Panc1 (cell line): ENCODE data around the gene MYLK. TPM values are rescaled to one million over a fixed set of nuclear protein-coding genes. Genes with fewer than 3 reads are reported as not detected.

Experiments
- ATAC-seq: fragments of 200-7000 bp; cut with Tn5 transposase; 2 replicates; pipeline ENCODE4 v1.9.1; 2020; ENCODE audit warnings: mild to moderate bottlenecking, moderate library complexity
- BruUV-seq: library from RNA; stranded (reverse); fragments of 400-500 nt; replicated peaks from 2 replicates; lab custom pipeline; 2021; lab: Mats Ljungman, UMichigan
- CTCF ChIA-PET: fragments of 300-600 bp; sonication (Branson Sonifier 250); formaldehyde crosslinking; loops from one replicate; lab custom pipeline; 2022; ENCODE audit warnings: antibody characterized with exemption; lab: Charles Lee
- POLR2A ChIA-PET: fragments of 300-600 bp; sonication (Branson Sonifier 250); formaldehyde crosslinking; loops from one replicate; lab custom pipeline; 2022; ENCODE audit warnings: antibody characterized with exemption; lab: Charles Lee
- DNase-seq: peaks from one replicate; pipeline ENCODE4 v3.0.0-alpha.2; 2010; ENCODE audit warnings: low read depth, low spot score
- H3K27ac ChIP-seq: 2 replicates; pipeline ENCODE4 v1.5.1; 2011; ENCODE audit warnings: mild to moderate bottlenecking, low read length, inconsistent platforms
- H3K27me3 ChIP-seq: fragments of 200-500 bp; sonication (Bioruptor generic); 2 replicates; pipeline ENCODE4 v1.6.0; 2014; ENCODE audit warnings: low read length, inconsistent platforms; ENCODE audit not compliant: control insufficient read depth, insufficient read depth
- H3K36me3 ChIP-seq: fragments of 200-500 bp; sonication (Bioruptor generic); 2 replicates; pipeline ENCODE4 v1.5.1; 2014; ENCODE audit warnings: inconsistent platforms, mild to moderate bottlenecking, low read length, moderate library complexity; ENCODE audit not compliant: control insufficient read depth, insufficient read depth
- H3K4me1 ChIP-seq: 2 replicates; pipeline ENCODE4 v1.5.1; 2011; ENCODE audit warnings: inconsistent platforms, mild to moderate bottlenecking, low read length, moderate library complexity; ENCODE audit not compliant: control insufficient read depth, insufficient read depth
- H3K4me3 ChIP-seq, 2 experiments: 2 replicates each; pipeline ENCODE4 v1.5.1; 2011 to 2012; ENCODE audit warnings: low read depth in 2 of 2, low read length in 2 of 2, mild to moderate bottlenecking in 2 of 2, inconsistent platforms in 1 of 2, moderate library complexity in 1 of 2
- H3K9me3 ChIP-seq: fragments of 200-500 bp; sonication (Bioruptor generic); 2 replicates; pipeline ENCODE4 v1.5.1; 2014; ENCODE audit warnings: low read depth, mild to moderate bottlenecking, inconsistent platforms, low read length, moderate library complexity; ENCODE audit not compliant: control insufficient read depth, insufficient read depth
- POLR2AphosphoS5 ChIP-seq: IDR thresholded peaks from 2 replicates; pipeline ENCODE4 v1.6.1; 2012; ENCODE audit warnings: mild to moderate bottlenecking, low read depth, low read length, moderate library complexity
- SIN3A ChIP-seq: IDR thresholded peaks from 2 replicates; pipeline ENCODE4 v1.6.1; 2012; ENCODE audit warnings: low read depth, mild to moderate bottlenecking, low read length, moderate library complexity, borderline replicate concordance; ENCODE audit not compliant: insufficient read depth
- TCF7L2 ChIP-seq: IDR thresholded peaks from 2 replicates; pipeline ENCODE4 v1.6.1; 2011; ENCODE audit warnings: mild to moderate bottlenecking, low read depth, low read length, inconsistent platforms
- in situ Hi-C: cut with HindIII; loops from 2 replicates; pipeline ENCODE4 v1.10.0; 2016; ENCODE audit warnings: low sequenced_read_pairs, low pct_unique_long_range_greater_than_20kb
- intact Hi-C: fragments of 100-400 bp; cut with micrococcal nuclease; formaldehyde crosslinking; loops from one replicate; pipeline ENCODE4 v1.10.0; 2022; ENCODE audit not compliant: unreplicated experiment
- total RNA-seq: library from RNA; stranded (reverse); gene quantifications from one replicate; pipeline ENCODE4 v1.2.1, GENCODE V29; 2021; ENCODE audit not compliant: unreplicated experiment
- TF ChIP-seq, protein P1 (sequence below): fragments of 450-650 bp; IDR thresholded peaks from 2 replicates; pipeline ENCODE4 v1.5.1; 2017; ENCODE audit warnings: mild to moderate bottlenecking
- TF ChIP-seq, protein P2 (sequence below), 2 experiments: IDR thresholded peaks; 2 replicates each; pipeline ENCODE4 v1.6.1; 2011 to 2012; ENCODE audit warnings: low read depth in 2 of 2, control low read depth in 1 of 2, low read length in 1 of 2, mild to moderate bottlenecking in 1 of 2, moderate library complexity in 1 of 2; ENCODE audit not compliant: insufficient read depth in 1 of 2

The MYLK gene
- total RNA-seq, 1 experiment from 2014 or later: 29.7 TPM

DNA sequence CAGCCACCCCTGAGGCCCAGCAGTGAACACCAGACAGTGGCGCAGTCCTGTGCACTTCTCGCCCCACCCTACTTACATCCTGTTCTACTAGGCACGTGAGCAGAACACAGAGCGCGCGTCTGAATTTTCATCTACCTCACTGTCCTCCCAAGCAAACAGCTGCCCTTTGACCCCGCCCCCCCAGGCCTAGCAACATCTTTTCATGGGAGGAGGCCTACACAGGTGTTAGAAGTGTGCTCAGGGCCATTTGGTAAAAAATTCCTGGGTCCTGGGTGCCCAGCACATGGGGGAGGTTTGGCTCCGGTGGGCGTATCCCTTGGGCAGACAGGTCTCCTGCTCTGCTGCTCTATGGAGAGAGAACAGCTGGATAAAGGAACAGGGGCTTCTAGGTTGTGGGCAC, 95.0 kb downstream of the MYLK start:
- Histone ChIP-seq H3K4me1 (no peaks in the 10 kb centered on the region), H3K27me3 (no peaks in the 10 kb centered on the region), H3K27ac (no peak overlapping the region), H3K9me3 (no peaks in the 10 kb centered on the region), H3K36me3 (no peaks in the 10 kb centered on the region), H3K4me3 (no peak overlapping the region)
- DNase-seq (no peak), ATAC-seq (no peak)
- ChIA-PET CTCF (interaction anchor here (0.6 kb wide), 1 partner anchor 53 kb away, joined by 4 read pairs; no protein-coding TSS in a partner anchor), POLR2A (no interaction called here)
- in situ Hi-C loops (no loop called here), intact Hi-C loops (no loop called here)
- TF ChIP-seq, protein P1, sequence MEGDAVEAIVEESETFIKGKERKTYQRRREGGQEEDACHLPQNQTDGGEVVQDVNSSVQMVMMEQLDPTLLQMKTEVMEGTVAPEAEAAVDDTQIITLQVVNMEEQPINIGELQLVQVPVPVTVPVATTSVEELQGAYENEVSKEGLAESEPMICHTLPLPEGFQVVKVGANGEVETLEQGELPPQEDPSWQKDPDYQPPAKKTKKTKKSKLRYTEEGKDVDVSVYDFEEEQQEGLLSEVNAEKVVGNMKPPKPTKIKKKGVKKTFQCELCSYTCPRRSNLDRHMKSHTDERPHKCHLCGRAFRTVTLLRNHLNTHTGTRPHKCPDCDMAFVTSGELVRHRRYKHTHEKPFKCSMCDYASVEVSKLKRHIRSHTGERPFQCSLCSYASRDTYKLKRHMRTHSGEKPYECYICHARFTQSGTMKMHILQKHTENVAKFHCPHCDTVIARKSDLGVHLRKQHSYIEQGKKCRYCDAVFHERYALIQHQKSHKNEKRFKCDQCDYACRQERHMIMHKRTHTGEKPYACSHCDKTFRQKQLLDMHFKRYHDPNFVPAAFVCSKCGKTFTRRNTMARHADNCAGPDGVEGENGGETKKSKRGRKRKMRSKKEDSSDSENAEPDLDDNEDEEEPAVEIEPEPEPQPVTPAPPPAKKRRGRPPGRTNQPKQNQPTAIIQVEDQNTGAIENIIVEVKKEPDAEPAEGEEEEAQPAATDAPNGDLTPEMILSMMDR: no peak
- TF ChIP-seq POLR2AphosphoS5 (no peak), TCF7L2 (no peak), SIN3A (no peak)
- TF ChIP-seq, protein P2, sequence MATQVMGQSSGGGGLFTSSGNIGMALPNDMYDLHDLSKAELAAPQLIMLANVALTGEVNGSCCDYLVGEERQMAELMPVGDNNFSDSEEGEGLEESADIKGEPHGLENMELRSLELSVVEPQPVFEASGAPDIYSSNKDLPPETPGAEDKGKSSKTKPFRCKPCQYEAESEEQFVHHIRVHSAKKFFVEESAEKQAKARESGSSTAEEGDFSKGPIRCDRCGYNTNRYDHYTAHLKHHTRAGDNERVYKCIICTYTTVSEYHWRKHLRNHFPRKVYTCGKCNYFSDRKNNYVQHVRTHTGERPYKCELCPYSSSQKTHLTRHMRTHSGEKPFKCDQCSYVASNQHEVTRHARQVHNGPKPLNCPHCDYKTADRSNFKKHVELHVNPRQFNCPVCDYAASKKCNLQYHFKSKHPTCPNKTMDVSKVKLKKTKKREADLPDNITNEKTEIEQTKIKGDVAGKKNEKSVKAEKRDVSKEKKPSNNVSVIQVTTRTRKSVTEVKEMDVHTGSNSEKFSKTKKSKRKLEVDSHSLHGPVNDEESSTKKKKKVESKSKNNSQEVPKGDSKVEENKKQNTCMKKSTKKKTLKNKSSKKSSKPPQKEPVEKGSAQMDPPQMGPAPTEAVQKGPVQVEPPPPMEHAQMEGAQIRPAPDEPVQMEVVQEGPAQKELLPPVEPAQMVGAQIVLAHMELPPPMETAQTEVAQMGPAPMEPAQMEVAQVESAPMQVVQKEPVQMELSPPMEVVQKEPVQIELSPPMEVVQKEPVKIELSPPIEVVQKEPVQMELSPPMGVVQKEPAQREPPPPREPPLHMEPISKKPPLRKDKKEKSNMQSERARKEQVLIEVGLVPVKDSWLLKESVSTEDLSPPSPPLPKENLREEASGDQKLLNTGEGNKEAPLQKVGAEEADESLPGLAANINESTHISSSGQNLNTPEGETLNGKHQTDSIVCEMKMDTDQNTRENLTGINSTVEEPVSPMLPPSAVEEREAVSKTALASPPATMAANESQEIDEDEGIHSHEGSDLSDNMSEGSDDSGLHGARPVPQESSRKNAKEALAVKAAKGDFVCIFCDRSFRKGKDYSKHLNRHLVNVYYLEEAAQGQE (IDR thresholded peaks at IDR 0.05; ENCODE audit: insufficient read depth in 1 of 2, low read depth in 2 of 2, low read length in 1 of 2): no peak
- no TSS peak for BruUV-seq

DNA sequence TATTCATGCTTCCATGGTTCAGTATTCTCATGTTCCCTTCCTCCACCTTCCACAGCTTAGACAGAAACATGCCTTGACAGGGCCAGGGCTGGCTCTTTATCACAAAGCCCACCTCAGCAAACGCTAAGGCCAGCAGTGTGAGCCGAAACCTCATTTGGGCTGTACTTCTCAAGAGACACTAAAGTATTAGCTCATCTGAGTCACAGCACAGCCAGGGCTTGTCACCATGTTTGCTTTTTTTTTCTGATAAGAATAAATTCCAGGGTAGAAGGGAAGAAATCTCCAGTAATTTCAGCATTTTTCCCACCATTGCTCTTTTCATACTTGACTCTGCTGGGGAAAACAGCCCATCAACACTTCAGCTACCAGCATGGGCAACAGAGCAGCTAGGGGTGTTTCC, 95.4 kb downstream of the MYLK start:
- CTCF ChIA-PET: no interaction called here
- DNase-seq: no peak
- no peaks in the 10 kb centered on the region for H3K4me1 ChIP-seq

More for the DNA sequence above, 95.4 kb downstream of the MYLK start:
- POLR2A ChIA-PET: no interaction called here
- intact Hi-C loops: no loop called here
- Histone ChIP-seq H3K27ac (no peak overlapping the region), H3K9me3 (no peaks in the 10 kb centered on the region), H3K36me3 (no peaks in the 10 kb centered on the region), H3K27me3 (no peaks in the 10 kb centered on the region), H3K4me3 (no peak overlapping the region)
- ATAC-seq: no peak
- TF ChIP-seq, protein P2 (IDR thresholded peaks at IDR 0.05; ENCODE audit: insufficient read depth in 1 of 2, low read depth in 2 of 2, low read length in 1 of 2): no peak
- no peak for TF ChIP-seq SIN3A
- no peak for TF ChIP-seq POLR2AphosphoS5
- TF ChIP-seq TCF7L2: no peak
- TF ChIP-seq, protein P1: no peak
- in situ Hi-C loops: no loop called here
- no TSS peak for BruUV-seq
